ENCODE results near the gene ENG.

Gene ENG

GRCh38 chr9:127833555-127833954 is 20.9 kb downstream of the ENG start:
- TF ChIP-seq CSRNP3 (CRISPR knock-in tag; IDR thresholded peaks at IDR 0.05) (no peak), OSR1 (CRISPR knock-in tag; IDR thresholded peaks at IDR 0.05) (no peak)
- ATAC-seq, result no peak

- ATAC-seq, result no peak
- TF ChIP-seq TSHZ2 (CRISPR knock-in tag; IDR thresholded peaks at IDR 0.05), result no peak
- no peak for TF ChIP-seq ZNF70 (CRISPR knock-in tag; IDR thresholded peaks at IDR 0.05)
- TF ChIP-seq TOX (CRISPR knock-in tag; IDR thresholded peaks at IDR 0.05; ENCODE audit: borderline replicate concordance), result no peak
- no peak for TF ChIP-seq OSR1 (CRISPR knock-in tag; IDR thresholded peaks at IDR 0.05)
These were observed 22.2 kb downstream of the ENG start for GRCh38 chr9:127832248-127832647.

- TF ChIP-seq ZFP30 (CRISPR knock-in tag; IDR thresholded peaks at IDR 0.05) (no peak), GLIS3 (CRISPR knock-in tag; IDR thresholded peaks at IDR 0.05) (no peak), BACH2 (CRISPR knock-in tag; IDR thresholded peaks at IDR 0.05; ENCODE audit: borderline replicate concordance) (no peak), CSRNP3 (CRISPR knock-in tag; IDR thresholded peaks at IDR 0.05) (no peak), ZNF8 (CRISPR knock-in tag; IDR thresholded peaks at IDR 0.05) (no peak), PPARA (CRISPR knock-in tag; IDR thresholded peaks at IDR 0.05; ENCODE audit: borderline replicate concordance) (no peak), TSHZ2 (CRISPR knock-in tag; IDR thresholded peaks at IDR 0.05) (no peak), ZNF70 (CRISPR knock-in tag; IDR thresholded peaks at IDR 0.05) (no peak), PATZ1 (CRISPR knock-in tag; IDR thresholded peaks at IDR 0.05; ENCODE audit: borderline replicate concordance) (no peak), ESRRG (CRISPR knock-in tag; IDR thresholded peaks at IDR 0.05) (no peak)
- no peak for ATAC-seq
These were observed 25.1 kb downstream of the ENG start for GRCh38 chr9:127829205-127829906.

GRCh38 chr9:127828262-127829031 is 26.0 kb downstream of the ENG start:
- TF ChIP-seq ZFP3 (CRISPR knock-in tag; IDR thresholded peaks at IDR 0.05) (no peak), PPARA (CRISPR knock-in tag; IDR thresholded peaks at IDR 0.05; ENCODE audit: borderline replicate concordance) (no peak), ISL1 (CRISPR knock-in tag; IDR thresholded peaks at IDR 0.05) (no peak), ZC3H10 (CRISPR knock-in tag; IDR thresholded peaks at IDR 0.05) (no peak)
- ATAC-seq, result no peak

Measured in SK-N-SH treated with all-trans-retinoic acid at 6 μM for 48 hours (cell line).